Activated CD4-positive, CD25-positive, alpha-beta regulatory T cell treated with anti-CD3 and anti-CD28 coated beads, Interleukin-2, amount 50 U/mL, for 72 hours (primary cell): ENCODE results near the gene USP9Y.

Experiments
- DNase-seq: peaks from one replicate; pipeline ENCODE4 v3.0.0; 2021

USP9Y gene

DNA sequence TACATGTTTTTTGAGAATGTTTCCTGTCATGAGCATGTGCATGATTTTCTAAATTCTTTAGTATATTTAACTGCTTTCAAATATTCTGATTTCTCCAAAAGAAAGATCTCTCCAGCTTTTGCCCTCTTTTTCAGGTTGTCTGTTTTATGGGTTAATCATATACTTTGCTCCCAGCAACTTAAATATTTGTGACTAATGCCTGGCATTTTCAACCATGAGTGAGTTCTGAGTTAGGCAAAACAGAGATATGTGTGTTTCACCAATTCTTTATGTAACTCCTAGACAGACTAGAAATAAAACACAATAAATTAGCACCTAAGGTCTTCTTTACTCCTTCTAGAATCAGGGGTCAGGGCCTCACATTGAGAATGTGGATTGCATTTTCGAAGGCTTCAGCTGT lies 107.0 kb downstream of the USP9Y start:
- DNase-seq = no peak

DNA sequence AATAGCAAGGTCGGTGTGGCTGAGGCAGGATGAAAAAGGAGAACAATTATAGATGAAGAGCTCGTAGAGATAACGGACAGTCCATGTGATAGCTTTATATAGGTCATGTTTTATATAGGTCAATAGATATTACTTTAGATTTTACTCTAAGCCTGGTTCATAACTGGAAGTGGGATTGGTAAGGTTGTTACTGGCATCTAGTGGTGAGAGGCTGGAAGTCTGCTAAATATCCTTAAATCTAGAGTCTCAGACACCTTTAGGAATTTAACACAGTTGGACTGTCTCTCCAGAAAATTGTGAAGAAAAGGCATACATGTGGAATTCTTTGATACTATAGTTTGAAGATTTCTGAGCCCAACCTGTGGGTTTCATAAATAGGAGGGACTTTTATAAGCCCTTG lies 108.0 kb downstream of the USP9Y start:
- DNase-seq = no peak

DNA sequence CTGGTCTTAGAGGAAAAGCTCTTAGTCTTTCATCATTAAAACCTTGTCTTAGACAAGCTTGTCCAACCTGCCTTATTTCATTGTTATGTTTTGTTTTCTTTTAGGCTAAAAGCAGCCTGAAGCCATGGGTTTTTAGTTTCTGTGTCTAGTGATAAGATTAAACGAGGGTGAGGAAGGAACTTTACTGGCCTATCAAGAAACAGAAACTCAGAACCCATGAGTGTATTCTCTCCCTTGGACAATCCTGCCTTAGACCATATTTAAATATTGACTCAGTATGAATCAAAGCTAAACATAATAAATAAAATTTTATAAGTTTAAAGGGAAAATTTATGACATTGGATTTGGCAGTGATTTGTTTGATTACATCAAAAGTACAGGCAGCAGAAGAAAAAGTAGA lies 122.4 kb downstream of the USP9Y start:
- no peak for DNase-seq

DNA sequence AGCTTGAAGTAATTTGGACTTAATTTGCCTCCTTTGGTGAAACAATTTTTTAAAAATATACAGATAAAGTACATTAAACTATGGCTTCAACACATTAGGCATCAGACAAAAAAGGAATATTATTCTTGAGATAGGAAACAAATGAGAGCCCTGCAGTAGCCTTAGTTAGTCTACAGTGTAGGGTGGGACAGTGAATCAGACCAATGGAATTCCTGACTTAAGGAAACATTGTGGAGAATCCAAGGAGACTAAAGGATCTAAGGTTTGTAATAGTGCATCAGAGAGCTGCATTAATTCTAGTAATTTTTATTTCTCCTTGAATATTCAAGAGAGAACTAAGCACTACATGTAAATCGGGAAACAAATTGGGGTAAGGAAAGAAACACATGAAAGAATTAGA lies 125.8 kb downstream of the USP9Y start:
- no peak for DNase-seq

DNA sequence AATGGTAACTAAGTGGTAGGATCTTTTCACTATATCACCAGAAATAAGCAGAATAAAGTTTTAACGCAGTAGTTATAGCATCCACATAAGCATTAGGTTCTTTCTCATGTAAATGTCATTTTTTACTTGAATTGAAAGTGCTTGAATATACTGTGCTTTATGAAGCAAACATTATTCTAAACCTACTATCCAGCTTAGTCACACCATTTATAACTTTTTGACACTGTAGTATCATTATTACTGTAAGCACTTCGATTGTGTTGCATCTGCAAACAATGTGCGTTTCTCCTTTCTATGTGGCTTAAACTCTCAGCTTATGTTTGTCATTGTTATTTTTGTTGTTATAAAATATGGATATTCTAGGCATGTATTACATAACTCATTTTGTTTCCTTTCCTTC lies 132.3 kb downstream of the USP9Y start:
- no peak for DNase-seq

DNA sequence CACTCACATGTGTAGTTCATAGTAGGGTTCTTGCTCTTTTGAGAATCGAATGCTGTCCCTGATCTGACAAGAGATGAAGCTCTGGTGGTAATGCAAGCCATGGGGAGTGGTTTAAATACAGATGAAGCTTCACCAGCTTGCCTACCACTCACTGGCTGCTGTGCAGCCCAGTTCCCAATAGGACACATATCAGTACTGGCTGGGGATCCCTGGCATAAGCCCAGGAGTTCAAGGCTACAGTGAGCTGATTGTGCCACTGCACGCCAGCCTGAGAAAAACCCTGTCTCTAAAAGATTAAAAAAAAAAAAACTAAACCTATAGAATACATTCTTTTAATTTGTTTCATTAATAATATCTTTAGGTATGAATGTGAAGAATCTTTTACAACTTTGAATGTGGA lies 136.5 kb downstream of the USP9Y start:
- DNase-seq = no peak

DNA sequence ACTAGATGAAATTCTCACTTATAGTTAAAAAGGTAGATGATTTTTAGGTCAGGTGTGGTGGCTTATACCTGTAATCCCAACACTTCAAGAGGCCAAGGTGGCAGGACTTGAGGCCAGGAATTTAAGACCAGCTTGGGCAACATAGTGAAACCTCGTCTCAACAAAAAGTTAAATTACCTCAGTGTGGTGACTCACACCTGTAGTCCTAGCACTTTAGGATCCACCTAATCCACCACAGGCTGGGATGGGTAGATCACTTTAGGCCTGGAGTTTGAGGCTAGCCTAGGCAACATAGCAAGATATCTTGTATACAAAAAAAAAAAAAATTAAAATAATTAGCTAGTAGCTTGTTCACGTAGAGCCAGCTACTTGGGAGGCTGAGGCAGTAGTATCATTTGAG lies 140.3 kb downstream of the USP9Y start:
- DNase-seq = no peak

DNA sequence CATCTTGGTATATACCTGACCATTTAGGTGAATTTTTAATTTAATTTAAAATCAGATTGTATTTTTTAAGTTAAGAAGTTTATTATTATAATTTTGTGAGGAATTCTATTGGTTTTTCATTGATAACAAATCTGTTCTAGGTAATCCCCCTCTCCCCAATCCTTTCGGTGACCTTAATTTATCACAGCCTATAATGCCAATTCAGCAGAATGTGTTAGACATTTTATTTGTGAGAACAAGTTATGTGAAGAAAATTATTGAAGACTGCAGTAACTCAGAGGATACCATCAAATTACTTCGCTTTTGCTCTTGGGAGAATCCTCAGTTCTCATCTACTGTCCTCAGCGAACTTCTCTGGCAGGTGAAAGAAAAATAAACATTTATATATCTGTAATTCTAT lies 145.8 kb downstream of the USP9Y start:
- no peak for DNase-seq

DNA sequence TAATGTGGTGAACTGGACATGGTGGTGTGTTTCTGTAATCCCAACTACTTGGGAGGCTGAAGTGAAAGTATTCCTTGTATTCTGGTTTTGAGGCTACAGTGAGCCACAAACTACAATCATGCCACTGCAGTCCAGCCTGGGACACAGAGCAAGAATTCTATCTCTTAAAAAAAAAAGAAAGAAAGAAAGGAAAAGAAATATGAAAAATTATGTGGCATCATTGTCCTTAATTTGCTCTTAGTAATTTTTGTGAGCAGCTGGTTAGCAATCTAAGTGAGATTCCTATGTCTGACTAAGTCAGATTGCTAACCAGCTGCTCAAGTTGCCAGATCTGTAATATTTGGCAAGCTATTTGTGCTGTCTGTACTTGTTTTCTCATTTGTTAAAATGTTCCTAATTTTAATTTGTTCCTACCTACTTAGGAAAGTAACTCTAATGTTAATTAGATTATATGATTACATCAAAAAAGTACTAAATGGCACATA lies 154.8 kb downstream of the USP9Y start:
- no peak for DNase-seq

DNA sequence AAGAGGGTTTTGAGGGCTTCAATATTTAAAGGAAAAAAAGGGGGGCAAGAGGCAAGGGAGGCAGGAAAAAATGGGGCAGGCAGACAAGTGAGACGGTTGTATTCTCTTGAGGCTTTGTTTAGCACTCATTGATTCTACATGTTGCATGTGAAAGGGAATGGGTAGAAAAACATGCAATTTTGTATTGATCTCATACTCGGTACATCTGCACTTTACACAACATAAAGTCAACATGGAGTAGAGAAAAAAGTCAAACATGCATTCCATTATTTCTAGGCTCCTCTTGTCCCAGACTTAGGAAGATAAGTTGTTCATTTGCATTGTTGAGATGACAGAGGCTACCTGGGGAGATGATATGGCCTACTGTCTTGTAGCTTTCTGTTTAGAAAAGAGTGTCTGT lies 166.9 kb downstream of the USP9Y start:
- no peak for DNase-seq

DNA sequence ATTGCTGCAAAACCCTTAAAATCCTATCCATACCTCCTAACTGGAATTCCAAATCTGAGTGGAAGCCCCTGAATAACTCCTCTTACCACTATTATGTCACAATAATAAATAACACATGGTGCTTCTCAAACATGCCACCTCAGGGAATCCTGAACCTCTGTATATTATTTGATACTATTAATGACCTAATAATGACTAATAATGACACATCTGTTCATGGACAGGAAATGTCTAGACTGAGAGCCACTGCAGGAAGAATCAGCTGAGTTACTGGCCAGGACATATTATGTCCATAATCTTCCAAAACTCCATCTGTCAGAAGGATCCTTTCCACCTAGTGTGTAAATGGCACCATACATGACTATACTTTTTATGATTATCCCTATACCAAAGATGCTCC lies 195.9 kb downstream of the USP9Y start:
- no peak for DNase-seq

DNA sequence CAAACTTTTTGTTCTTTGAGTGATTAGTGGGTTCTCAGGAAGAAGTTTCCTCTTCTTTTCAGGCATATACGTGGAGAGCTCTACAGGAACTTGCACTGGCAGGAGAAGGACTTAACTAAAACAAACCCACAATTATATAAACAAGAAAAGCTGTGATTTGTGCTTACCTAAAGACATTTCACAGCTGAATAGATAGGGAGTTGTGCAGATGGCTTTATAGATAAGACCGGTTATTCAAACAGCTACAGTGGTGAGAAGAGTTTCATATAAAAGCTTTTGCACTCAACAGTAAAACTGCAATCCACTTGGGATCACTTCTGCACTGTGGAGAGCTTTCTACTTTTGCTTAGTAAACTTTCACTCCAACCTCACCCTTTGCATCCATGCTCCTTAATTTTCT lies 197.6 kb downstream of the USP9Y start:
- no peak for DNase-seq

DNA sequence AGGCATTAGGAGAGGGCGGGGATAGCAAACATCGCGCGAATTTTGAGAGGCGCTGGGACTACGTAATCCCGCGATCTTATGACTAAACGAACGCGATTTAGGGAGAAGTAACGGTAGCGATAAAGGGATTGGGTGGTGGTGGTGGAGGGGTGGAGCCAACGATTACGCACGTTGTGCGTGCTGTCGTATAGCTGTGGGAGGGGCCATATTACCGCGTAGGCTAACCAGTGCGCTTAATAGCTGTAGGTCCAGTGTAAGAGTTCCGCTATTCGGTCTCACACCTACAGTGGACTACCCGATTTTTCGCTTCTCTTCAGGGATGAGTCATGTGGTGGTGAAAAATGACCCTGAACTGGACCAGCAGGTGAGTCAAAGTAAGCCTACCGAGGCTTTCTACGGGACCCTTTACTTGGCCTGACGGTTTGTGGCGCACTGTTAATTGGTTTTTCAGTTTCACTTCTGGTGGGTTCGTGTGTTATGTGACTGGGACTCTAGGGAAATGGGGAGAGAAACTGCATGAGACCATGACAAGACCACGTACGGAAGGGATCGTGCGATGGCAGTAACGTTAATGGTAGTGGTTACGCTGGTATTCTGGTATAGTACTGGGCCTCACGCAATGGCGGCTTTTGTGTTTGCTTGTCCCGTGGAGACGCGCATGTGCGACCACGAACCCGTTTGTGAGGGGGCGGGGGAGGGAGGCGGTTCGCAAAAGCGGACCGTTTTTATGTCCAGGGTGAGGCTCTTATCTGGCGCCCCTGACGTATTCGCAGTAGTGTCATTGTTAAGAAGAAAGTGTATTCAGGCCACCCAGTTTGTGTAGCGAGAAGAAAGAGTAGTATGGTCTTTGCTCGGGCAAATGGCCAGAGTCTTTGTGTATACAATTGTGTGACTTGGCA lies 203.8 kb downstream of the USP9Y start, which contains the start of gene DDX3Y:
Gene DDX3Y (plus strand): TSS at position 251 of the 899 bp plus-strand sequence. CDS start 69 bp downstream, at position 320.
- DNase-seq = no peak

DNA sequence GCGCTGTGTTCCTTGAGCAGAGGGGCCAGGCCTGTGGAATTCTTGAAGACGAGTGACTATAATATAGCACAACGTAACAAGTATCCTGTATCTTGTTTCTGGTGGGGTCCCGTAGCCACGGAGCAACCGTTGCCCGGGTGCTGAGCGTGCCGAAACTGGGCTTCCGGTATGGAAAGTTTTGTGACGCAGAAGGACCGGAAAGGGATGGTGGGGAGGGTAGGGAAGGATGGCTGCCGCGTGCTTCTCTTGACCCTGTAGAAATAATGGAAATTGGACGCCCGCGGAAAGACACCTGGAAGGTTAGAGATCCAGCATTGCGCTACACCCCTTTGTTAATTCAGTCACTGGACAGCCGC lies 204.5 kb downstream of the USP9Y start:
- DNase-seq = no peak

DNA sequence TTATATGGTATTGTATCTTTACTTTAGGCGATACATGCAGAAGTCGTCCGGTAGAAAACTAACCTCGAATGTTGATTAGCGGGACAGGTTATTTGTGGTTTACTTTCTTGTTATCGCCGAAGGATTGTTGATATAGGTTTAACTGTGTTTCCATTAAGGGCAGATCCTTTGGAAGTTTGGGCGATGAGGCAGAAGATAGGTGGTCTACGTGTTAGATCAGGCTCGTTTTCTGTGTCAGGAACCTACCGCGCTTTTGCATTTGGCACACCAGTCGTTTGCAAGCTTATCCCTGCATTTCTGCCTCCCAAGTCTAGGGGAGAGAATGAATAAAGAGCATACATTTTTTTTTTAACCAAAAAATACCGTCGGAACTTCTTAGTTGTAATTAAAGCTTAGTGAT lies 204.9 kb downstream of the USP9Y start:
- DNase-seq = no peak
